Fibroblast of the conjunctiva (primary cell): ENCODE measurements around the gene DPP9.

Source experiments
- DNase-seq: peaks from one replicate; pipeline ENCODE4 v3.0.0-alpha.2; 2010; ENCODE audit warnings: low read depth

Gene DPP9

DNA sequence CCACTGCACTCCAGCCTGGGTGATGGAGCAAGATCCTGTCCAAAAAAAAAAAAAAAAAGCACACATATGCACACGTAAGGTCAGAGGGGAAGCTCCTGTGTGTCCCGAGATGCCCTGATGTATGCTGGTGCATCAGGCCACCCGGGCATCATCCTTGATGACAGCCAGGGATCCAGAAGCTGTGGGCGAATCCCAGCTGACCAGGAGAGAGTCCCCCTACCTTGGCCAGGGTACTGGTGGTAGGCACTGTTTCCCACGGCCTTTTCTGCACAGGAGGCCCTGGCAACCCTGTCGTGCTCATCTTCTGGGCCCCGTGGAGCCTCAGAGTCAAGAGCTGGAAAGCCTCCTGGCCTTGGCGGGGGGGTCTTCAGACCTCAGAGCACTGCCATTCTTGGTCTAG, 67.5 kb downstream of the DPP9 start:
- DNase-seq = no peak

GRCh38 chr19:4654437-4655361, 68.9 kb downstream of the DPP9 start:
- DNase-seq = no peak

DNA sequence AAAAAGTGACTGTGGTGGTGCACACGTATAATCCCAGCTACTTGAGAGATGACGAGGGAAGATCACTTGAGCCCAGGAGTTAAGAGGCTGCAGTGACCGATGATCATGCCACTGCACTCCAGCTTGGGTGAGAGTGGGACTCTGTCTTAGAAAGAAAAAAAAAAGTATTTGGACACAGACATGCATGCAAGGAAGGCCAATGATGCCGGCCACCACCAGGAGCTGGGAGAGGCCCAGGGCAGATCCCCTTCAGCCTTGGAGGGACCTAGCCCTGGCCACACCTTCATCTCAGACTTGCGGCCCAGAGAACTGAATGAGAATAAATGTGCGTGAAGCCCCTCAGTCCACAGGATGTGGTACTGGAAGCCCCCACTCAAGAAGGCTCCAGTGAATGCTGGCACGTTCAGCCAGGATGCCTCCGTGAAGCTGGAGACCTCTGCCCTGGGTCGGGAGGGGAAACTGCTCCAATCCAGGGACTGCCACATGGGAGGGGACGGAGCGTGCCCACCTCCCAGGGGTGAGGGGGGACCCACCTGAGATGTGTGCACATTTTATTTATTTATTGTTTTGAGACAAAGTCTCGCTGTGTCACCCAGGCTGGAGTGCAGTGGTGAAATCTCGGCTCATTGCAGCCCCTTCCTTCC, 69.7 kb downstream of the DPP9 start:
- no peak for DNase-seq

GRCh38 chr19:4652075-4652474, 71.6 kb downstream of the DPP9 start:
- no peak for DNase-seq

DNA sequence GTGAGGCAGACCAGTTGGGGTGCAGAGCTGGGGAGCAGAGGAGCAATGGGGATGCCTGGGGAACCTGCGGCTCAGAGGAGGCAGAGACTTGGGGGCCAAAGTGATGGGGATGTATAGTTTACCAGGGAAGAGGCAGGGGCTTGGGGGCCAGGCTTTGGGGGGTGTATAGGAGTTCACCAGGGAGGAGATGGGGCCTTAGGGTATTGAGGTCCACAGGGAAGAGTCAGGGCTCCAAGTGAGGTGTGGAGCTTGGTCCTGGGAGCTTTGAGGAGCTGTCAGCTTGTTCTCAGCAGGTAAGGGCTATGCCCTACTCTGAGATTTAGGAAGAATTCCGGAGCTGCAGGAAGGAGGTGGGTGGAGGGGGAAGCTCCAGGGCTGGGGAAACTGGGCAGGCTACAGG, 73.5 kb downstream of the DPP9 start:
- DNase-seq = no peak

DNA sequence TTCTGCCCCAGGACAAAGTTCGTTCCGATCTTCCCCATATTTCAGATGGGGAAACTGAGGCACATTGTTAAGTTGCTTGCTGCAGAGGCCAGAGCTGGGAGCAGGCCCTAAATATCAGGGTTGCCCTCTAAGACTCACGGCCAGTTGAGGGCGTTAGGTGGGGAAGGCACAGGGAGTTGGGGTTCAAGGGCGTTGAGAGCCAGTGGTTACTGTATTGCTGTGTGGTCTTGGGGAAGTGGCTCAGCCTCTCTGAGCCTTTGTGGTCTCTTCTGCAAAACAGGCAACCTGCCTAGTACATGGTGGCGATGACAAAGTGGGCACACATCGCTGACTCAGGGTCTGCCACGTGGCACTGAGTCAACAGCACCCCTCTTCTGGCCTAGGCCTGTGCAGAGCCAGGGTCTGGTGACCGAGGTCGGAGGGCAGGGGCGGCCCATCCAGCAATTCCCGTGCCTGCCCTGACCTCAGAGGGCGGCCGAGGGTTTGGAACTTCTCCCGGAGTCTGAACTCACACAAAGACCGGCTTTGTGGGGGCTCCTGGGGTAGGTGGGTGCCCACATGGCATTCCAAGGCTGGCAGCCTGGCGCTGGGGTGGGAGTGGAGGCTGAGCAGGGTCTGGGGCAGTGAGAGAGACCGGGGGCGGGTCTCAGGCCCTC, 74.1 kb downstream of the DPP9 start:
- DNase-seq = no peak

DNA sequence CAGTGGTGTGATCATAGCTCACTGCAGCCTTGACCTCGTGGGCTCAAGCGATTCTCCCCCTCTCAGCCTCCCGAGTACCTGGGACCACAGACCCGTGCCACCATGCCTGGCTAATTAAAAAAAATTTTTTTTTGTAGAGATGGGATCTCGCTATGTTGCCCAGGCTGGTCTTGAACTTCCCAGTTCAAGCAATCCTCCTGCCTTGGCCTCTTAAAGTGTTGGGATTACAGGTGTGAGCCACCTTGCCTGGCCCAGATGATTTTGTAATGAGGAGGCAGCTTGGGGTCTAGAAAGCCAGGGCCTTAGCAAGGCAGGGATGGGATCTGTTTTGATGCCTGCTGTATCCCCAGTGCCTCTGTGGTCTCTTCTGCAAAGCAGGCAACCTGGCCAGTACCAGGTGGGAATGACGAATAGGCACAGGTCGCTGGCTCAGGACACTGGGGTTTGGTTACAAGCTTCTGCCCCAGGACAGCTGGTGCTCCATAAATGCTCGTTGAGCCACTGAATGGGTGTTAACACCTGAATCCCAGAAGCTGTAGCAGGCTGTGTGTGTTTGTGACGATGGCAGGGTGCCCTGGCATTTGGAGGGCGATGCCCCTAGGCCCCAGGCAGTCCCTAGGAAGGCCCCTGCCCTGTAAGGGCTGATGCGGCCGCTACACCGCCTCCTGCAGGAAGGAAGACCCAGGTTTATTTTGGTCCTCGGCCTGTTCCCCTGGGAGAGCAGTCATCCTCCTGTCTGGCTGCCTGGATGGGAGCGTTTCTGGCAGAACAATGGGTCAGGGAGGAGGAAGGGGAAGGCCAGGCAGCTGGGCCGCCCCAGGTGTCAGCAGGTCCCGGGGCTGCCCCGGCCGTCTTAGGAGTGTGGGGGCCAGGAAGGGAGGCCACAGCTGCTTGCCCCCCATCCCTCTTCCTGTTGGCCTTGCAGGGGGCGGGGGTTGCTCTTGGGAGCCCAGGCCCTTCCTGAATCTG, 75.7 kb downstream of the DPP9 start:
- no peak for DNase-seq

DNA sequence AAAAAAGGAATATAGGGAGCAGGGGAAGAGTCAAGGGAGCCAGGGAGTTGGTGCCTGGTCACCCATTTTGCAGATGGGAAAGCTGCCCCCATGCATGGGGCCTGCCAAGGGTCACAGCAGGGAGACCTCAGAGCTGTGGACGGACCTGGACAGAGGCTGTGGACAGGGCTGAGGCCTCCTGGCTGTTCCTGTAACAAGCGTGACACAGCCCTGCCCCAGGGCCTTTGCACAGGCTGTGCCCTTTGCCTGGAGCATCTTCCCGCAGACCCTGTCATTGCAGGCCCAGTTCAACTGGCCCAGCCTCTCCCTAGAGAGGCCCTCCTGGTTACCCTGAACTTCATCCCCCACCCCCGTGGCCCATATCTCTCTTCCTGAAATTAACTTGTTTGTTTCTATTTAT, 77.9 kb downstream of the DPP9 start:
- DNase-seq = no peak

GRCh38 chr19:4642625-4643024, 81.0 kb downstream of the DPP9 start:
- no peak for DNase-seq

GRCh38 chr19:4641132-4641531, 82.5 kb downstream of the DPP9 start:
- no peak for DNase-seq

- DNase-seq = no peak
Observed at GRCh38 chr19:4640247-4641000, 83.2 kb downstream of the DPP9 start.

- DNase-seq = no peak
Observed at GRCh38 chr19:4639531-4640246, 84.0 kb downstream of the DPP9 start.

- DNase-seq = peak; percentile 88
Observed at GRCh38 chr19:4638828-4639530, 84.7 kb downstream of the DPP9 start, which contains the start of gene TNFAIP8L1. TNFAIP8L1 (plus strand) TSS chr19:4639516; CDS start chr19:4651870, 12,354 bp downstream.

DNA sequence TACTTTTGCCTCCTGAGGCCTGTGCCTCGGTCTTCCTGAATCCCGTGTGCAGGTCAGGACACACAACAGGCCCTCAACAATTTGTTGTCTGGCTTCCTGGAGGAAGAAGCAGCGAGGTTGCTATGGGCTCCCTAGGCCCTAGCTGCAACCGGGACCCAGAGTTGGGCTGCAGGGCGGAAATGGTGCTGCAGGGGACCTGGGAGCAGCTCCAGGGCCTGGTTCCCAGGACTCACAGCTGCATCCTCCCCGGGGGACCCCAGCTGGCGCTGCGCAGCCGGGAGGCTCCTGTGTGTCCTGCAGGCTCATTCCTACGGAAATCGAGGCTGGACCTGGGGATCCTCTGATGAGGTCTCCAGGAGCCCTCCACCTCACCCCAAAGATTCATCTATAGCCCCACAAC, 85.3 kb downstream of the DPP9 start:
- no peak for DNase-seq

DNA sequence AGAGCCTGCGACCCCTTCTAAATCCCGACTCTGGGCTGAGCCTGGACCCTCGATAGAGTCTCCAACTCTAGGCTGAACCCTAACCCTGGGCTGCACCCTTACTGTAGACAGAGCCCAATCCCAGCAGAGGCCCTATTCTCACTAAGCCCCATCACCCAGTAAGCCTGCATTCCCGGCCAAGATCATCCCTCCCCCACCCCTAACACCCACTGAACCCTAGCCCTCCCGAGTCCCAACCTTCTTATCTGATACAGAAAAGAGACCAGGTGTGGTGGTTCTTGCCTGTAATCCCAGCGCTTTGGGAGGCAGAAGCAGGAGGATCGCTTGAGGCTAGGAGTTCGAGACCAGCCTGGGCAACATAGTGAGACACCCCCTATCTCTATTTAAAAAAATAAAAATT, 86.9 kb downstream of the DPP9 start:
- DNase-seq = no peak

DNA sequence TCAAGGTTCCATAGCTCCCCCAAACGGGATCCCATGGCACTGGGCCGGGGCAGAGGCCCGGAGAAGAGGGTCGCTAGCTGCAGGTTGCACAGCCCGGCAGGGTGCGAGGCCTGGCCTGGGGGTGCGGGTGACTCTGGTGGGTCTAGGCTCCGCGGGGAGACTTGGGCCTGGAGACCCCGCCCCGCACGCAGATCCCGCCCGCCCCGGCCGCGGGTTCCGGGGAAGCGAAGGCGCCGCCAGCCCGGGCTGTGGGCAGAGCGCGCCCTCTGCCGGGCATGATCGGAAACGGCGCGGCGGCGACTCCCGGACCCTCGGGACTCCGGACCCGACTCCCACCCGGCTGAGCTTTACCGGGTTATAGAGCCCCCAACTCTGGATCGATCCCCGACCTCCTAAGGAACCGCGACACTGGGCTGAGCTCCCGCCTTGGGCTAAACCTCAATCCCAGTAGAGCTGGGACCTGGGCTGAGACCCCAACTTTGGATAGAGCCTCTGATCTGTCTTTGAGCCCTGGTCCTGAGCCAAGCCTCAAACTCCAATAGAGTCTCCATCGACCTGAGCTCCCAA, 87.4 kb downstream of the DPP9 start:
- peak; percentile 21 for DNase-seq

DNA sequence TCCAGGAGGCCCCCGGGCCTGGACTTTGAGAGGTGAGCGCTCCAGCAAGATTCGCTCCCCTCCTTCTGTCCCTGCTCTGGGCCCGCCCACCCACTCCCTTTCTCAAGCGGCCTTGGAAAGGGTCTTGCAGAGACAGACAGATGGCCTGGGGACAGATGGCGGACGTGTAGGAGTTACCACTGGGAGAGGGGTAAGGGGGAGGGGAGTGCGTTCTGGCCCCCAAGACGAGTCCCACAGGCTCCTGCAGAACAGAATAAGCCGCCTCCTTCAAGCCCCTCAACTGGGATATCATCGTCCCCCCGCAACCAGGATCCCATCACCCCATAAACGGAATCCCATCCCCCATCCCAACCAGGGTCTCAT, 87.9 kb downstream of the DPP9 start:
- no peak for DNase-seq

DNA sequence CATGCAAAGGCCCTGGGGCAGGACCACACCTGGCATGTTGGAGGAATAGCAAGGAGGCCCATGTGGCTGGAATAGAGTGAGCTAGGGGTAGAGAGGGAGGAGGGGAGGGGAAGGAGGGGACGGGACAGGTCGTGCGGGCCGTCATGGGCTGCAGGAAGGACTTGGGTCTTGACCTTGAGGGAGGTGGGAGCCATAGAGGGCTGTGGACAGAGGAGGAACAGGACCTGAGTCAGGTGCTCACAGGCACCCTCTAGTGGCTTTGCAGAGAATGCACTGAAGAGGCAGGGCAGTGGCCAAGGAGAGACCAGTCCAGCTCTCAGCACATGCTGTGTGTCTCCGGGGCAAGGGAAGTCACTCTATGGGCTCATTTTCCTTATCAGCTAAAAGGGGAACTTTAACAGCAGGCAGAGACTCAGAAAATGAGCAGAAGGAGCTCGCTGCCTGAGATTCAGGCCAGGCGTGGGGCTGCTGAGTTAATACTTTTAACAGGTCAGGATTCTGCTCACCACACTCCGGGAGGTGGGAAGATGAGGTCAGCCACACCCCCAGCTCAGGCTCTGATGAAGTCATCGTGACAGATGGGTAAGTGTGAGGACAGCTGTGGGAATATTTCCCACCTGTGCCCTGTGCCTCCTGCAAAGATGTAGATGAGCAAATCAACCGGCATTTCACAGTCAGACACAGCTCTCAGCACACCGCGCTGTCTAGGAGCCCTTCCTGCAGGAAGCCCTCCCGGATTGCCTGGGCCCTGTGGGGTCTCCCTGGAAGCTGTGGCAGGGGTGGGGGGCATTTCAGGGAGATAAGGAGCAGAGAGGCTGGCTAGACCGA, 90.3 kb downstream of the DPP9 start:
- DNase-seq = peak; percentile 53
